Smooth muscle cell (in vitro differentiated cells): ENCODE results near the gene DCXR. TPM values are rescaled to one million over a fixed set of nuclear protein-coding genes. Genes with fewer than 3 reads are reported as not detected.

Experiments
- DNase-seq: peaks from one replicate; lab custom pipeline; 2025; ENCODE audit not compliant: unreplicated experiment; lab: John Stamatoyannopoulos, UW
- H2AFZ ChIP-seq: fragments of 200-600 bp; sonication (generic); 2 replicates; pipeline ENCODE4 v1.6.0; 2016; ENCODE audit warnings: antibody characterized with exemption, low read depth, mild to moderate bottlenecking
- H3F3A ChIP-seq: fragments of 200-600 bp; sonication (generic); 2 replicates; pipeline ENCODE4 v1.6.0; 2017; ENCODE audit warnings: antibody characterized with exemption, low read depth
- H3K27ac ChIP-seq: fragments of 200-600 bp; sonication (generic); 2 replicates; pipeline ENCODE4 v1.5.1; 2016; ENCODE audit warnings: low read depth, mild to moderate bottlenecking
- H3K27me3 ChIP-seq: fragments of 200-600 bp; sonication (generic); 2 replicates; pipeline ENCODE4 v1.6.1; 2016; ENCODE audit warnings: low read depth, mild to moderate bottlenecking
- H3K36me3 ChIP-seq: fragments of 200-600 bp; sonication (generic); 2 replicates; pipeline ENCODE4 v1.5.1; 2016; ENCODE audit warnings: low read depth
- H3K4me1 ChIP-seq: fragments of 200-600 bp; sonication (generic); 2 replicates; pipeline ENCODE4 v1.5.1; 2016; ENCODE audit warnings: low read depth
- H3K4me2 ChIP-seq: fragments of 200-600 bp; sonication (generic); 2 replicates; pipeline ENCODE4 v1.6.0; 2016; ENCODE audit warnings: mild to moderate bottlenecking
- H3K4me3 ChIP-seq: fragments of 200-600 bp; sonication (generic); 2 replicates; pipeline ENCODE4 v1.5.1; 2016; ENCODE audit warnings: mild to moderate bottlenecking
- H3K79me2 ChIP-seq: fragments of 200-600 bp; sonication (generic); 2 replicates; pipeline ENCODE4 v1.6.0; 2016; ENCODE audit warnings: low read depth, mild to moderate bottlenecking
- H3K9ac ChIP-seq: fragments of 200-600 bp; sonication (generic); 2 replicates; pipeline ENCODE4 v1.6.0; 2016; ENCODE audit warnings: low read depth
- H3K9me3 ChIP-seq: fragments of 200-600 bp; sonication (generic); replicated peaks from 2 replicates; pipeline ENCODE4 v1.5.1; 2016; ENCODE audit warnings: low read depth
- H4K20me1 ChIP-seq: fragments of 200-600 bp; sonication (generic); 2 replicates; pipeline ENCODE4 v1.6.0; 2016; ENCODE audit warnings: low read depth
- WGBS: methylation state at CpG from one replicate; pipeline ENCODE4 v1.1.7; 2016; ENCODE audit warnings: low lambda C conversion rate; 5-methylcytosine and 5-hydroxymethylcytosine counted together
- polyA plus RNA-seq: library from polyadenylated mRNA; unstranded; fragments of >200 nt; fragmentation: Nextera tagmentation; extraction: Ambion mirVana; gene quantifications from 2 replicates; pipeline ENCODE4 v1.2.1, GENCODE V29; 2016
- total RNA-seq: library from RNA; depleted of rRNA; stranded (reverse); fragments of >200 nt; gene quantifications from 2 replicates; pipeline ENCODE4 v1.2.3, GENCODE V29; 2014
- TF ChIP-seq, protein P1 (sequence below): fragments of 200-600 bp; sonication (generic); IDR thresholded peaks from 2 replicates; pipeline ENCODE4 v1.5.1; 2017; ENCODE audit warnings: borderline replicate concordance, mild to moderate bottlenecking, antibody characterized with exemption; ENCODE audit not compliant: insufficient read depth, poor library complexity, severe bottlenecking

DCXR gene
- total and polyA plus RNA-seq, 2 experiments from 2014 or later = 34.9 to 89.4 TPM

DNA sequence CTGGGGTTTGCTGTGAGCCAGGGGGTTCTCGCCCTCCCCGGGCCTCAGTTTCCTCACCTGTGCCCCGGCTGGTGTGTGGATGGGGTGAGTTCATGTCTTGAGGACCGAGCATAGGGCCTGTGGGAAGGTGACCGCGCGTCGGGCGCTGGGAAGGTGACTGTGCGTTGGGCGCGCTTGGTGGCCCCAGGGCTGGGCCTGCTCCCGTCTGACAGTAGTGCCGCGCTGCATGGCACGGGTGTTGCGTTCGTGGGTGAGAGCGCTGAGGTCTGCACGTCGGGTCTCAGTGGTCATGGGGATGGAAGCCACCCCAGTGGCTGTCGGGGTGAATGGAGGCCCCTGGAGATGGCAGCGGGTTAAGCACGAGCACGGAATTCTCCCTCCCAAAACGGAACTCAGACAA lies 50.9 kb downstream of the DCXR start:
- TF ChIP-seq, protein P1, sequence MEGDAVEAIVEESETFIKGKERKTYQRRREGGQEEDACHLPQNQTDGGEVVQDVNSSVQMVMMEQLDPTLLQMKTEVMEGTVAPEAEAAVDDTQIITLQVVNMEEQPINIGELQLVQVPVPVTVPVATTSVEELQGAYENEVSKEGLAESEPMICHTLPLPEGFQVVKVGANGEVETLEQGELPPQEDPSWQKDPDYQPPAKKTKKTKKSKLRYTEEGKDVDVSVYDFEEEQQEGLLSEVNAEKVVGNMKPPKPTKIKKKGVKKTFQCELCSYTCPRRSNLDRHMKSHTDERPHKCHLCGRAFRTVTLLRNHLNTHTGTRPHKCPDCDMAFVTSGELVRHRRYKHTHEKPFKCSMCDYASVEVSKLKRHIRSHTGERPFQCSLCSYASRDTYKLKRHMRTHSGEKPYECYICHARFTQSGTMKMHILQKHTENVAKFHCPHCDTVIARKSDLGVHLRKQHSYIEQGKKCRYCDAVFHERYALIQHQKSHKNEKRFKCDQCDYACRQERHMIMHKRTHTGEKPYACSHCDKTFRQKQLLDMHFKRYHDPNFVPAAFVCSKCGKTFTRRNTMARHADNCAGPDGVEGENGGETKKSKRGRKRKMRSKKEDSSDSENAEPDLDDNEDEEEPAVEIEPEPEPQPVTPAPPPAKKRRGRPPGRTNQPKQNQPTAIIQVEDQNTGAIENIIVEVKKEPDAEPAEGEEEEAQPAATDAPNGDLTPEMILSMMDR = no peak
- WGBS = 97% methylated on average over 26 of the region's 26 CpGs
- no peak overlapping the region for H3K4me3 ChIP-seq

More for the DNA sequence above, 50.9 kb downstream of the DCXR start:
- Histone ChIP-seq H3K27me3 (no peaks in the 10 kb centered on the region), H3K36me3 (no peaks in the 10 kb centered on the region), H3K4me1 (peaks cover 2% of the 10 kb centered on the region), H3F3A (no peaks in the 10 kb centered on the region), H3K79me2 (peaks cover 3% of the 10 kb centered on the region), H3K4me2 (no peak overlapping the region), H3K27ac (no peak overlapping the region), H2AFZ (no peak overlapping the region), H3K9ac (no peak overlapping the region), H4K20me1 (peaks cover 22% of the 10 kb centered on the region), H3K9me3 (no peaks in the 10 kb centered on the region)
- no peak for DNase-seq

Other genes starting within 250 kb of the DCXR start
- not detected in 2 replicates for gene GCGR, start 233.5 kb downstream of the DCXR start, total RNA-seq
- gene GCGR, start 233.5 kb downstream of the DCXR start, polyA plus RNA-seq = 0.58 TPM in 1 of 2 replicates, not detected in the other
- gene MCRIP1, start 204.4 kb downstream of the DCXR start, total RNA-seq = 85.1 and 85.8 TPM in 2 replicates
- gene MCRIP1, start 204.4 kb downstream of the DCXR start, polyA plus RNA-seq = 194 and 208 TPM in 2 replicates
- 0.58 and 3.1 TPM in 2 replicates for gene PPP1R27, start 202.6 kb downstream of the DCXR start, total RNA-seq
- gene PPP1R27, start 202.6 kb downstream of the DCXR start, polyA plus RNA-seq = 0.79 and 1.6 TPM in 2 replicates
- 1,406 and 1,593 TPM in 2 replicates for gene P4HB, start 177.2 kb downstream of the DCXR start, total RNA-seq
- 1,326 and 1,526 TPM in 2 replicates for gene P4HB, start 177.2 kb downstream of the DCXR start, polyA plus RNA-seq
- gene ARHGDIA, start 166.4 kb downstream of the DCXR start, total RNA-seq = 67.6 and 256 TPM in 2 replicates
- 353 and 360 TPM in 2 replicates for gene ARHGDIA, start 166.4 kb downstream of the DCXR start, polyA plus RNA-seq
- gene ALYREF, start 146.1 kb downstream of the DCXR start, total RNA-seq = 58.9 and 75.9 TPM in 2 replicates
- gene ALYREF, start 146.1 kb downstream of the DCXR start, polyA plus RNA-seq = 123 and 136 TPM in 2 replicates
- 147 and 222 TPM in 2 replicates for gene ANAPC11, start 146.0 kb downstream of the DCXR start, total RNA-seq
- gene ANAPC11, start 146.0 kb downstream of the DCXR start, polyA plus RNA-seq = 428 and 444 TPM in 2 replicates
- 7.9 TPM in 1 of 2 replicates, not detected in the other for gene NPB, start 135.5 kb downstream of the DCXR start, total RNA-seq
- 13.6 and 14.4 TPM in 2 replicates for gene NPB, start 135.5 kb downstream of the DCXR start, polyA plus RNA-seq
- gene PCYT2, start 126.3 kb downstream of the DCXR start, total RNA-seq = 10.3 and 11.4 TPM in 2 replicates
- gene PCYT2, start 126.3 kb downstream of the DCXR start, polyA plus RNA-seq = 27.9 and 50.6 TPM in 2 replicates
- 9.5 and 19.9 TPM in 2 replicates for gene SIRT7, start 119.5 kb downstream of the DCXR start, total RNA-seq
- 10.1 and 27.9 TPM in 2 replicates for gene SIRT7, start 119.5 kb downstream of the DCXR start, polyA plus RNA-seq
- gene MAFG, start 110.0 kb downstream of the DCXR start, total RNA-seq = 13.7 and 15.3 TPM in 2 replicates
- gene MAFG, start 110.0 kb downstream of the DCXR start, polyA plus RNA-seq = 30.3 and 39.0 TPM in 2 replicates
- 144 and 157 TPM in 2 replicates for gene PYCR1, start 100.4 kb downstream of the DCXR start, total RNA-seq
- 213 and 339 TPM in 2 replicates for gene PYCR1, start 100.4 kb downstream of the DCXR start, polyA plus RNA-seq
- gene MYADML2, start 90.5 kb downstream of the DCXR start, total RNA-seq = not detected in 2 replicates
- 0.82 TPM in 1 of 2 replicates, not detected in the other for gene MYADML2, start 90.5 kb downstream of the DCXR start, polyA plus RNA-seq
- gene NOTUM, start 76.5 kb downstream of the DCXR start, total RNA-seq = 0.90 and 1.3 TPM in 2 replicates
- gene NOTUM, start 76.5 kb downstream of the DCXR start, polyA plus RNA-seq = 0.24 and 2.9 TPM in 2 replicates
- gene ASPSCR1, start 60.1 kb downstream of the DCXR start, total RNA-seq = 12.3 and 28.4 TPM in 2 replicates
- gene ASPSCR1, start 60.1 kb downstream of the DCXR start, polyA plus RNA-seq = 36.5 and 44.0 TPM in 2 replicates
- 44.6 and 50.4 TPM in 2 replicates for gene CENPX, start 14.8 kb downstream of the DCXR start, total RNA-seq
- gene CENPX, start 14.8 kb downstream of the DCXR start, polyA plus RNA-seq = 57.5 and 72.8 TPM in 2 replicates
- 7.0 and 9.6 TPM in 2 replicates for gene LRRC45, start 14.4 kb downstream of the DCXR start, total RNA-seq
- gene LRRC45, start 14.4 kb downstream of the DCXR start, polyA plus RNA-seq = 7.4 and 13.5 TPM in 2 replicates
- 29.2 and 33.0 TPM in 2 replicates for gene RAC3, start 6.0 kb downstream of the DCXR start, total RNA-seq
- 12.1 and 15.3 TPM in 2 replicates for gene RAC3, start 6.0 kb downstream of the DCXR start, polyA plus RNA-seq
- 20.3 and 27.1 TPM in 2 replicates for gene RFNG, start 14.1 kb upstream of the DCXR start, total RNA-seq
- gene RFNG, start 14.1 kb upstream of the DCXR start, polyA plus RNA-seq = 54.9 and 58.8 TPM in 2 replicates
- 72.0 and 93.7 TPM in 2 replicates for gene GPS1, start 14.2 kb upstream of the DCXR start, total RNA-seq
- gene GPS1, start 14.2 kb upstream of the DCXR start, polyA plus RNA-seq = 134 and 143 TPM in 2 replicates
- gene DUS1L, start 28.1 kb upstream of the DCXR start, total RNA-seq = 30.7 and 49.4 TPM in 2 replicates
- gene DUS1L, start 28.1 kb upstream of the DCXR start, polyA plus RNA-seq = 125 and 141 TPM in 2 replicates
- 46.6 and 49.4 TPM in 2 replicates for gene FASN, start 60.5 kb upstream of the DCXR start, total RNA-seq
- gene FASN, start 60.5 kb upstream of the DCXR start, polyA plus RNA-seq = 48.4 and 49.3 TPM in 2 replicates
- 11.4 and 18.3 TPM in 2 replicates for gene CCDC57, start 175.1 kb upstream of the DCXR start, total RNA-seq
- 23.1 and 34.6 TPM in 2 replicates for gene CCDC57, start 175.1 kb upstream of the DCXR start, polyA plus RNA-seq
- gene SLC16A3, start 191.3 kb upstream of the DCXR start, total RNA-seq = 151 and 180 TPM in 2 replicates
- gene SLC16A3, start 191.3 kb upstream of the DCXR start, polyA plus RNA-seq = 83.3 and 96.1 TPM in 2 replicates
- 51.6 and 75.3 TPM in 2 replicates for gene CSNK1D, start 236.0 kb upstream of the DCXR start, total RNA-seq
- gene CSNK1D, start 236.0 kb upstream of the DCXR start, polyA plus RNA-seq = 135 and 172 TPM in 2 replicates